ENCODE data around the gene MAD1L1. TPM values are rescaled to one million over a fixed set of nuclear protein-coding genes. Genes with fewer than 3 reads are reported as not detected.

The MAD1L1 gene
- total RNA-seq, 2 experiments from 2014 or later, result 58.3 to 65.3 TPM

- no peaks in the 10 kb centered on the region for H4K20me1 ChIP-seq (ENCODE audit: insufficient read depth, low read length)
- H3K9me2 ChIP-seq (ENCODE audit: insufficient read depth, low read length), result no peaks in the 10 kb centered on the region
- no peak overlapping the region for H3K4me3 ChIP-seq (ENCODE audit: low read depth, low read length, poor library complexity, severe bottlenecking)
- no peak overlapping the region for H2AFZ ChIP-seq (ENCODE audit: low read length)
- no peaks in the 10 kb centered on the region for H3K36me3 ChIP-seq (ENCODE audit: insufficient read depth, low read length)
- no TSS peak for BruUV-seq (replicated peaks)
- H3K9me3 ChIP-seq (ENCODE audit: low read length), result no peaks in the 10 kb centered on the region
- DNase-seq (ENCODE audit: low spot score), result no peak
- H3K79me2 ChIP-seq (ENCODE audit: insufficient read depth, low read depth, low read length), result no peaks in the 10 kb centered on the region
- H3K4me1 ChIP-seq (ENCODE audit: insufficient read depth, low read length, poor library complexity, severe bottlenecking), result no peaks in the 10 kb centered on the region
- TF ChIP-seq CTCF (conservative IDR thresholded peaks at IDR 0.05; ENCODE audit: low read length), result no peak
- TF ChIP-seq EZH2phosphoT487 (IDR thresholded peaks at IDR 0.05; ENCODE audit: borderline replicate concordance, low read depth, low read length), result no peak
- no peak overlapping the region for H3K27ac ChIP-seq (ENCODE audit: low read depth, low read length, poor library complexity, severe bottlenecking)
- CTCF ChIA-PET (ENCODE audit: unreplicated experiment), result no interaction called here
- intact Hi-C loops (cut with micrococcal nuclease; ENCODE audit: unreplicated experiment), result no loop called here
- POLR2A ChIA-PET, result no interaction called here
- no peak overlapping the region for H3K4me2 ChIP-seq (ENCODE audit: low read length)
Measured at GRCh38 chr7:2015251-2015871, 217.4 kb downstream of the MAD1L1 start.

GRCh38 chr7:2014391-2015241 is 218.1 kb downstream of the MAD1L1 start:
- intact Hi-C loops (cut with micrococcal nuclease; ENCODE audit: unreplicated experiment), result no loop called here
- CTCF ChIA-PET (ENCODE audit: unreplicated experiment), result no interaction called here

More at GRCh38 chr7:2014391-2015241, 218.1 kb downstream of the MAD1L1 start:
- Histone ChIP-seq H3K4me1 (ENCODE audit: insufficient read depth, low read length, poor library complexity, severe bottlenecking) (no peaks in the 10 kb centered on the region), H2AFZ (ENCODE audit: low read length) (no peak overlapping the region), H3K9me3 (ENCODE audit: low read length) (no peaks in the 10 kb centered on the region), H3K4me2 (ENCODE audit: low read length) (no peak overlapping the region), H3K36me3 (ENCODE audit: insufficient read depth, low read length) (no peaks in the 10 kb centered on the region), H3K4me3 (ENCODE audit: low read depth, low read length, poor library complexity, severe bottlenecking) (no peak overlapping the region), H4K20me1 (ENCODE audit: insufficient read depth, low read length) (no peaks in the 10 kb centered on the region), H3K27ac (ENCODE audit: low read depth, low read length, poor library complexity, severe bottlenecking) (no peak overlapping the region), H3K79me2 (ENCODE audit: insufficient read depth, low read depth, low read length) (no peaks in the 10 kb centered on the region), H3K9me2 (ENCODE audit: insufficient read depth, low read length) (no peaks in the 10 kb centered on the region)
- POLR2A ChIA-PET, result no interaction called here
- DNase-seq (ENCODE audit: low spot score), result no peak
- no peak for TF ChIP-seq CTCF (conservative IDR thresholded peaks at IDR 0.05; ENCODE audit: low read length)
- no peak for TF ChIP-seq EZH2phosphoT487 (IDR thresholded peaks at IDR 0.05; ENCODE audit: borderline replicate concordance, low read depth, low read length)
- BruUV-seq (replicated peaks), result no TSS peak

Measured in OCI-LY7 (cell line).